Endodermal cell (in vitro differentiated cells): ENCODE data around the gene NEK3. TPM values are rescaled to one million over a fixed set of nuclear protein-coding genes. Genes with fewer than 3 reads are reported as not detected.
"Not testable (repeated sequence)": the region's sequence is repeated elsewhere in the genome, so short reads cannot be mapped to it uniquely, and the experiment has no call there.

ENCODE experiments used
- DNase-seq: peaks from one replicate; pipeline ENCODE4 v3.0.0-alpha.2; 2017
- H3K27ac ChIP-seq: 2 replicates; pipeline ENCODE4 v1.5.1; 2013; ENCODE audit warnings: mild to moderate bottlenecking, low read depth, low read length, moderate library complexity
- H3K27me3 ChIP-seq: 2 replicates; pipeline ENCODE4 v1.6.1; 2013; ENCODE audit warnings: mild to moderate bottlenecking, low read length, moderate library complexity; ENCODE audit not compliant: insufficient read depth, control insufficient read depth, poor library complexity, severe bottlenecking
- H3K36me3 ChIP-seq: 2 replicates; pipeline ENCODE4 v1.7.0; 2013; ENCODE audit warnings: mild to moderate bottlenecking, low read length, moderate library complexity; ENCODE audit not compliant: control insufficient read depth, insufficient read depth
- H3K4me1 ChIP-seq: one replicate; pipeline ENCODE4 v1.7.0; 2013; ENCODE audit warnings: low read length; ENCODE audit not compliant: control insufficient read depth, insufficient read depth
- H3K4me3 ChIP-seq: 2 replicates; pipeline ENCODE4 v1.5.1; 2013; ENCODE audit warnings: mild to moderate bottlenecking, low read length, moderate library complexity
- H3K9ac ChIP-seq: 2 replicates; pipeline ENCODE4 v1.6.1; 2013; ENCODE audit warnings: mild to moderate bottlenecking, low read length, moderate library complexity; ENCODE audit not compliant: poor library complexity, severe bottlenecking; ENCODE audit errors: extremely low read depth
- H3K9me3 ChIP-seq: 2 replicates; pipeline ENCODE4 v1.6.1; 2013; ENCODE audit warnings: mild to moderate bottlenecking, low read length, moderate library complexity; ENCODE audit not compliant: control insufficient read depth
- H3K27ac Mint-ChIP-seq: 2 replicates; pipeline ENCODE4 v1.8.0; 2020; ENCODE audit warnings: mixed read lengths
- H3K27me3 Mint-ChIP-seq: 2 replicates; pipeline ENCODE4 v1.8.0; 2021; ENCODE audit warnings: mild to moderate bottlenecking, mixed read lengths; ENCODE audit not compliant: insufficient read depth
- H3K36me3 Mint-ChIP-seq: 2 replicates; pipeline ENCODE4 v1.8.0; 2020; ENCODE audit warnings: low read depth, mixed read lengths
- H3K4me1 Mint-ChIP-seq: 2 replicates; pipeline ENCODE4 v1.8.0; 2020; ENCODE audit warnings: mixed read lengths
- H3K4me3 Mint-ChIP-seq: 2 replicates; pipeline ENCODE4 v1.8.0; 2020; ENCODE audit warnings: mild to moderate bottlenecking, moderate library complexity, mixed read lengths
- H3K9me3 Mint-ChIP-seq: 2 replicates; pipeline ENCODE4 v1.8.0; 2020; ENCODE audit warnings: mild to moderate bottlenecking, mixed read lengths
- WGBS, 2 experiments: methylation state at CpG; one replicate each; pipeline versions ENCODE4 v1.1.5 to v1.1.7; 2013; ENCODE audit warnings: missing lambda C conversion rate in 2 of 2, mixed read lengths in 1 of 2; ENCODE audit not compliant: insufficient coverage in 1 of 2, insufficient read length in 1 of 2; 5-methylcytosine and 5-hydroxymethylcytosine counted together
- total RNA-seq, 2 donors: library from RNA; stranded (reverse); fragmentation: NEBNext Ultra II Directional in 1 of 2; extraction: Animal tissue kit (Norgen Biotek cat#: 25700) in 1 of 2; gene quantifications; 2 replicates in 1 of 2; 3 replicates in 1 of 2; pipeline ENCODE4 v1.2.1, GENCODE V29; 2021
- TF ChIP-seq, protein P1 (sequence below): fragments of 200-600 bp; sonication (generic); conservative IDR thresholded peaks from 2 replicates; pipeline ENCODE4 v1.5.0; 2021; ENCODE audit warnings: antibody characterized with exemption, mild to moderate bottlenecking

NEK3 gene
- total RNA-seq, 2 donors from 2014 or later = 30.7 to 48.8 TPM

DNA sequence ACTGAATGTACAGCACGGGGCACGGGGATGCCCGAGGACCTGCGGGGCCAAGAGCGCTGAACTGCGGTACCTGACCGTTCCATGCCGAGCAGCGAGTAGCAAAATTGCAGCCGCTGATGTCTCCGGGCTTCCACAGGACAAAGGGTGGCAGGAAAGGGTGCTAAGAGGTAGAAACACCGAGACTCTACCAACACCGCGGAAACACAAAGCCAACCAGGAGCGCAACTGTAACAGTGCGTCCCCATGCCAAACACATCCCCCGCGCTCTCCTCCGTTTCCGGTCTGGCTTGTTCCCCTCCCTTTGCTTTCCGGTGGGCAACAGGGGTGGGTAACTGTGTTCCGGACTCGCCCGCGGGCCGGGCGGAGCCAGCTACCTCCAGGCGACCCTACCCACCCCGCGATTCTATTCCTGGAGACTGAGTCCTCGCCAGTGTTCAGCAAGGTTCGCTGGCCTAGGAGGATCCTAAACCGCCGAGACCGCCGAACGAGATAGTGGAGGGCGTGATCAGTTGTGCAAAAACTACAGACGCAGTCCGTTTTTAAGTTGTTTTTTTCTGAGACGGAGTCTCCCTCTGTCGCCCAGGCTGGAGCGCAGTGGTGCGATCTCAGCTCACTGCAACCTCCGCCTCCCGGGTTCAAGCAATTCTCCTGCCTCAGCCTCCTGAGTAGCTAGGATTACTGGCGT lies 34.9 kb upstream of the NEK3 start:
- DNase-seq = peak; percentile 96
- peaks cover 8% of the 10 kb centered on the region for H3K4me1 Mint-ChIP-seq
- Histone ChIP-seq H3K36me3 (peaks cover 7% of the 10 kb centered on the region), H3K9ac (peak overlapping the region; percentile 58), H3K4me3 (peak overlapping the region; percentile 94), H3K27ac (no peak overlapping the region), H3K4me1 (no peaks in the 10 kb centered on the region), H3K27me3 (no peaks in the 10 kb centered on the region), H3K9me3 (no peaks in the 10 kb centered on the region)
- peaks cover 8% of the 10 kb centered on the region for H3K36me3 Mint-ChIP-seq
- peaks cover 7% of the 10 kb centered on the region for H3K9me3 Mint-ChIP-seq
- TF ChIP-seq, protein P1, sequence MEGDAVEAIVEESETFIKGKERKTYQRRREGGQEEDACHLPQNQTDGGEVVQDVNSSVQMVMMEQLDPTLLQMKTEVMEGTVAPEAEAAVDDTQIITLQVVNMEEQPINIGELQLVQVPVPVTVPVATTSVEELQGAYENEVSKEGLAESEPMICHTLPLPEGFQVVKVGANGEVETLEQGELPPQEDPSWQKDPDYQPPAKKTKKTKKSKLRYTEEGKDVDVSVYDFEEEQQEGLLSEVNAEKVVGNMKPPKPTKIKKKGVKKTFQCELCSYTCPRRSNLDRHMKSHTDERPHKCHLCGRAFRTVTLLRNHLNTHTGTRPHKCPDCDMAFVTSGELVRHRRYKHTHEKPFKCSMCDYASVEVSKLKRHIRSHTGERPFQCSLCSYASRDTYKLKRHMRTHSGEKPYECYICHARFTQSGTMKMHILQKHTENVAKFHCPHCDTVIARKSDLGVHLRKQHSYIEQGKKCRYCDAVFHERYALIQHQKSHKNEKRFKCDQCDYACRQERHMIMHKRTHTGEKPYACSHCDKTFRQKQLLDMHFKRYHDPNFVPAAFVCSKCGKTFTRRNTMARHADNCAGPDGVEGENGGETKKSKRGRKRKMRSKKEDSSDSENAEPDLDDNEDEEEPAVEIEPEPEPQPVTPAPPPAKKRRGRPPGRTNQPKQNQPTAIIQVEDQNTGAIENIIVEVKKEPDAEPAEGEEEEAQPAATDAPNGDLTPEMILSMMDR = no peak
- H3K27ac Mint-ChIP-seq = peak overlapping the region; percentile 88
- H3K4me3 Mint-ChIP-seq = peak overlapping the region; percentile 96
- 10 to 20% methylated on average over 42 to 47 of the region's 47 CpGs for WGBS, 2 experiments
- H3K27me3 Mint-ChIP-seq = peaks cover 7% of the 10 kb centered on the region

DNA sequence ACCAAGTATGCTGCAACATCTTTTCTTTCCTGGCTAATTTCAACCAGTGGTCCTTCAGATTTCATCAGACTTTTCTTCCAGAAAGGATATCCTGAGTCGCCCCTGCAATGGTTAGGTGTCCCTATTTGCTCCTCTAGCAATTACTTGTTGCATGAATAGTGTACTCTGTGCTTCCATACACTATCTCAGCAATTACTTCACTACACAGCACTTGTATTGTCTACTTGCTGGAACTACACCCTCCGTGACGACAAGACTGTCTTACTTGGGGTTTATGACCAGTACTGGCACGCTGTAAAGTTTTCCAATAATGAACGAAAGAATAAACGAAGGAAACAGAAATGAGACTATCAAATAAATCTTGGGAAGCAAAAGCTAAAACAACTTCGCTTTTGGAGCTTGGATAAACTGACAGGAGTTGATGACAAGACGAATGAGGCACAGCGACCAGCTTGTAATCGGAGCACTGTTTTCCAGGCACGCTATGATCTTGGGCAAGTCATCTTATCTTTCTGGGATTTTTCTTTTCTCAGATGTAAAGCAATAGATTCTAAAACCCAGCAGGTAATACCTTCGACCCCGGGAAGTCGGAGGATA lies 34.3 kb upstream of the NEK3 start:
- not testable (repeated sequence) for H3K4me1 Mint-ChIP-seq, H3K9me3 ChIP-seq, DNase-seq, H3K27ac ChIP-seq, H3K27me3 ChIP-seq, H3K4me1 ChIP-seq, H3K27me3 Mint-ChIP-seq, H3K9me3 Mint-ChIP-seq
- peak overlapping the region; percentile 96 for H3K4me3 Mint-ChIP-seq
- Histone ChIP-seq H3K4me3 (peak overlapping the region; percentile 94), H3K36me3 (peaks cover 14% of the 10 kb centered on the region), H3K9ac (peak overlapping the region; percentile 58)
- 1 to 3% methylated on average over 14 of the region's 14 CpGs for WGBS, 2 experiments
- peaks cover 14% of the 10 kb centered on the region for H3K36me3 Mint-ChIP-seq
- H3K27ac Mint-ChIP-seq = peak overlapping the region; percentile 88

DNA sequence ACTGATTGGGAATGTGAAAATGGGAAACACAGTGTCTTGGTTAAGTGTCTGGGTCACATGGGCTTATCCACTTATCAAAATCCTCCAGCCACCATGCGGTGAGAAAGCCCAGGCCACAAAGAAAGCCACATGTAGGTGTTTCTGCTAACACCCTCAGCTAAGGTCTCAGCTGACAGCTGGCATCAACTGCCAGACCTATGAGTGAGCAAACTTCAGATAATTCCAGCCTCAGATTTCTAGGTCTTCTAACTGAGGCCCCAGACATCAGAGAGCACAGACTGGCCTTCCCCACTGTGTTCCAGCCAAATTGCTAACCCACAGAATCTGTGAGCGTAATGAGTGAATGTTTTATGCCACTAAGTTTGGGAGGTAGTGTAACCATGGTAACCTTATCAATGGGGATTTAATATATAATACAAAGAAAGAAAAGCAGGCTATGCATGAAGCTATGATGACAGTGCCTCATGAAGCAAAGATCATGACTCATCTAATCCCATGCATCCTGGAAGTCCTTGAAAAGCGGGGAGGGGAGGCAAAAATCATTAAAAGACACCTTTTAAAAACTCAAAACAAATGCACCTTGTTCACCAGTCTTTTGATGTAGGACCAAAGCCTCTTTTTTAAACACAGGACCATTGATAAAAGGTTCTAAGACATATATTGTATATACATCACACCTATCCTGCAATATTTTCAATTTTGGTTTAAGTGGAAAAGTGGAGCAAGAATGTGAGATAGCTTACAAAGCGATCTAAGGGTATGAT lies 28.2 kb upstream of the NEK3 start:
- H3K36me3 ChIP-seq = peaks cover 37% of the 10 kb centered on the region
- not testable (repeated sequence) for H3K9ac ChIP-seq, H3K27me3 Mint-ChIP-seq, H3K27ac ChIP-seq, DNase-seq, H3K4me3 Mint-ChIP-seq, H3K4me1 ChIP-seq, H3K9me3 ChIP-seq, H3K4me3 ChIP-seq, H3K4me1 Mint-ChIP-seq, H3K27me3 ChIP-seq, H3K9me3 Mint-ChIP-seq
- 93% methylated on average over 3 of the region's 4 CpGs; no CpG with 5 or more reads in 1 of the 2 experiments for WGBS, 2 experiments
- H3K27ac Mint-ChIP-seq = peak overlapping the region; percentile 17
- H3K36me3 Mint-ChIP-seq = peaks cover 47% of the 10 kb centered on the region

DNA sequence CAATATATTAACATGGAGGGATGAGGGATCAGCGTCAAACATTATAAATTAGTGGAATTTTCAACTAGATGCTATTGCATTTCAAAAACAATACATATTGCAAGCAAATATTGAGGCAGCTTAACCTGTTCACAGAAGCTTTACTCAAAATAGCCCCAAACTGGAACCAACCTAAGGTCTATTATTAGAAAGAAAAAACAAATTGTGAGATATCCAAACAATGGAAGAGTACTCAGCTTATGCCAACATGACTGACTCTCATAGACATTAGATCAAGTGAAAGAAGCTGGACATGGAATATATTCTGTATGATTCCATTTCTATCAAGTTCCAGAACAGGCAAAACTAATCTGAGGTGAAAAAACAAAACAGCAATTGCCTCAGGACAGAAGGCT lies 27.6 kb upstream of the NEK3 start:
- Histone ChIP-seq H3K9me3 (no peaks in the 10 kb centered on the region), H3K4me1 (no peaks in the 10 kb centered on the region), H3K27ac (no peak overlapping the region), H3K36me3 (peaks cover 37% of the 10 kb centered on the region), H3K9ac (no peak overlapping the region), H3K4me3 (no peak overlapping the region), H3K27me3 (no peaks in the 10 kb centered on the region)
- Mint-ChIP-seq H3K27ac (no peak overlapping the region), H3K4me3 (no peak overlapping the region), H3K36me3 (peaks cover 53% of the 10 kb centered on the region), H3K9me3 (no peaks in the 10 kb centered on the region), H3K4me1 (peaks cover 6% of the 10 kb centered on the region), H3K27me3 (no peaks in the 10 kb centered on the region)
- no CpG with 5 or more reads among the region's 1 CpG for whole genome bisulfite sequencing, 2 experiments
- no peak for DNase-seq
- TF ChIP-seq, protein P1 = no peak

DNA sequence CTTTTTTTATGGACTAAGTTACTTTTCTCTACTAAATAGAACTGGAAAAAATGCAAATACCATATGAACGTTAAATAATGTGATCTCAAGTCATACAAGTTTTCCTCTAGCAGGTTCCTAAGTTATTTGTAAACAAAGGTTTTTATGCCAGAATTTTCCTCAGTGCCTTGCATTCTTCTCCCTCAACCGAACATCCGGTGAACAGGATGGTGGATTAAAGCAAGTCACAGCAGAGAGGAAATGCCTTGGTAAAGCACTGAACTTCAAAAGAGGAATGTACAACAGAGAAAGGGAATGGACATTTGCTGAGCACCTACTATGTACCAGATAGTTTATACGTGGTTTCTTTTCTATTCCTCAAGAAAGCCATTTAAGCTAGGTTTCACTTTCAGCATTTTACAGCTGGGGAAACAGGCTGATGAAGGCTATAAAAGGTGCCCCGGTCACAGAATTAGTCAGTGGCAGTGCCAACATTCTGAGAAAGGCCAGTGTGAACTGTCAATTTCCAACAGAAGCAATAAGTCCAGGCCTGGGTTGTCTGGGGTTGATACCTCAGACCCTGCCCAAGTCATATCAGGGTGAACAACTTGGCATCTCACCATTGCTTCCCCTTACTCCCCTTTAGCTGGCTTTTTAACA lies 22.0 kb upstream of the NEK3 start:
- H3K36me3 ChIP-seq = peaks cover 45% of the 10 kb centered on the region
- not testable (repeated sequence) for H3K9ac ChIP-seq, H3K27me3 Mint-ChIP-seq, H3K27me3 ChIP-seq, H3K27ac ChIP-seq, H3K4me3 Mint-ChIP-seq, H3K4me1 ChIP-seq, H3K4me3 ChIP-seq, H3K9me3 Mint-ChIP-seq, DNase-seq, H3K27ac Mint-ChIP-seq, H3K9me3 ChIP-seq
- WGBS, 2 experiments = 92 to 94% methylated on average over 2 to 5 of the region's 5 CpGs
- Mint-ChIP-seq H3K36me3 (peaks cover 60% of the 10 kb centered on the region), H3K4me1 (peaks cover 10% of the 10 kb centered on the region)
